K562 (cell line): Measurements from ENCODE around the gene SEZ6L. TPM values are rescaled to one million over a fixed set of nuclear protein-coding genes. Genes with fewer than 3 reads are reported as not detected.

ENCODE experiments used
- ATAC-seq: fragments of 200-7000 bp; cut with Tn5 transposase; 3 replicates; pipeline ENCODE4 v1.9.1; 2020; ENCODE audit warnings: moderate library complexity
- BruUV-seq: library from RNA; stranded (reverse); fragments of 400-500 nt; replicated peaks from 2 replicates; lab custom pipeline; 2021; lab: Mats Ljungman, UMichigan
- CTCF ChIA-PET: fragments of 300-600 bp; formaldehyde crosslinking; extraction: SDS; loops from one replicate; lab custom pipeline; 2021; ENCODE audit warnings: low intra/inter-chr PET ratio; lab: Yijun Ruan, JAX
- POLR2A ChIA-PET: fragments of 300-600, 350-650 bp; sonication (Branson Sonifier 250); formaldehyde crosslinking; extraction: SDS; loops from one replicate; lab custom pipeline; 2021; ENCODE audit warnings: antibody characterized with exemption, inconsistent platforms; lab: Yijun Ruan, JAX
- DNase-seq, 4 experiments: peaks; one replicate each; pipeline versions ENCODE4 v3.0.0 to v3.0.0-alpha.2; 2011 to 2018; ENCODE audit warnings: low spot score in 3 of 4, mixed read lengths in 3 of 4; ENCODE audit errors: extremely low read depth in 1 of 4
- FAIRE-seq: peaks from 2 replicates; lab custom pipeline; 2011; peaks lifted over from hg19 to GRCh38; lab: Jason Lieb, UNC
- H2AFZ ChIP-seq: 2 replicates; pipeline ENCODE4 v1.6.0; 2011; ENCODE audit warnings: low read depth, low read length, control low read depth, inconsistent platforms
- H3K27ac ChIP-seq: fragments of 200-600 bp; 3 replicates; pipeline ENCODE4 v1.8.0; 2011; ENCODE audit warnings: low read depth, mild to moderate bottlenecking, control low read depth, inconsistent platforms, low read length, moderate library complexity, mixed read lengths; ENCODE audit errors: extremely low read depth
- H3K27me3 ChIP-seq, 2 experiments: fragments of 300-600 bp in 1 of 2; 2 replicates in 1 of 2; 3 replicates in 1 of 2; pipeline versions ENCODE4 v1.6.0 to v1.8.0; 2011; ENCODE audit warnings: inconsistent platforms in 2 of 2, low read length in 2 of 2, mild to moderate bottlenecking in 1 of 2, mixed read lengths in 1 of 2, moderate library complexity in 1 of 2; ENCODE audit not compliant: control insufficient read depth in 2 of 2, insufficient read depth in 2 of 2
- H3K36me3 ChIP-seq: fragments of 300-600 bp; 3 replicates; pipeline ENCODE4 v1.8.0; 2011; ENCODE audit warnings: mild to moderate bottlenecking, low read length, inconsistent platforms; ENCODE audit not compliant: control insufficient read depth, insufficient read depth
- H3K4me1 ChIP-seq, 2 experiments: fragments of 200-600 bp in 1 of 2; replicated peaks in 1 of 2; 2 replicates in 1 of 2; 3 replicates in 1 of 2; pipeline versions ENCODE4 v1.5.1 to v1.8.0; 2011; ENCODE audit warnings: inconsistent platforms in 2 of 2, low read length in 2 of 2, mild to moderate bottlenecking in 1 of 2, mixed read lengths in 1 of 2, moderate library complexity in 1 of 2; ENCODE audit not compliant: control insufficient read depth in 2 of 2, insufficient read depth in 2 of 2
- H3K4me2 ChIP-seq: 2 replicates; pipeline ENCODE4 v1.6.1; 2011; ENCODE audit warnings: low read length, control low read depth, inconsistent platforms, mixed read lengths; ENCODE audit not compliant: insufficient read depth
- H3K4me3 ChIP-seq: fragments of 200-600 bp; sonication (generic), shearing (Covaris generic); 2 replicates; pipeline ENCODE4 v1.5.1; 2016; ENCODE audit warnings: control low read depth, inconsistent platforms
- H3K79me2 ChIP-seq: fragments of 200-600 bp; 3 replicates; pipeline ENCODE4 v1.8.0; 2011; ENCODE audit warnings: low read length, inconsistent platforms; ENCODE audit not compliant: control insufficient read depth, insufficient read depth
- H3K9ac ChIP-seq, 2 experiments: 2 replicates each; pipeline versions ENCODE4 v1.6.0 to v1.6.1; 2011; ENCODE audit warnings: low read depth in 2 of 2, low read length in 2 of 2, control low read depth in 1 of 2, inconsistent platforms in 1 of 2, mild to moderate bottlenecking in 1 of 2, mixed read lengths in 1 of 2; ENCODE audit not compliant: insufficient read depth in 1 of 2
- H3K9me1 ChIP-seq: one replicate; pipeline ENCODE4 v1.6.0; 2011; ENCODE audit warnings: inconsistent platforms, mild to moderate bottlenecking, low read length, moderate library complexity; ENCODE audit not compliant: control insufficient read depth, insufficient read depth
- H3K9me3 ChIP-seq: replicated peaks from 2 replicates; pipeline ENCODE4 v1.5.1; 2011; ENCODE audit warnings: low read depth, low read length, inconsistent platforms; ENCODE audit not compliant: control insufficient read depth, insufficient read depth
- H4K20me1 ChIP-seq: replicated peaks from 2 replicates; pipeline ENCODE4 v1.6.1; 2011; ENCODE audit warnings: low read length, inconsistent platforms, mixed read lengths; ENCODE audit not compliant: control insufficient read depth, insufficient read depth
- BCOR ChIP-seq: fragments of 450-650 bp; IDR thresholded peaks from 2 replicates; pipeline ENCODE4 v1.6.1; 2016
- RBM25 ChIP-seq: fragments of 200-400 bp; formaldehyde crosslinking; IDR thresholded peaks from 2 replicates; pipeline ENCODE4 v1.6.1; 2018; ENCODE audit warnings: low read length, low read depth, moderate library complexity; ENCODE audit not compliant: severe bottlenecking
- RCOR1 ChIP-seq, 2 experiments: IDR thresholded peaks; 2 replicates each; pipeline ENCODE4 v1.6.1; 2012; ENCODE audit warnings: low read depth in 2 of 2, low read length in 2 of 2, borderline replicate concordance in 1 of 2, improper control_type of control experiment in 1 of 2
- RFX1 ChIP-seq: fragments of 450-650 bp; IDR thresholded peaks from 2 replicates; pipeline ENCODE4 v1.6.1; 2016; ENCODE audit warnings: mild to moderate bottlenecking, moderate library complexity
- ZBTB8A ChIP-seq: fragments of 450-650 bp; IDR thresholded peaks from 2 replicates; pipeline ENCODE4 v1.6.1; 2018; ENCODE audit warnings: mild to moderate bottlenecking, moderate library complexity; ENCODE audit not compliant: partially characterized antibody
- WGBS: fragments of 100-300 bp; shearing (Covaris generic); methylation state at CpG from one replicate; pipeline ENCODE4 v1.1.6; 2016; ENCODE audit warnings: low coverage, mixed read lengths; ENCODE audit not compliant: insufficient coverage; ENCODE audit errors: missing lambda C conversion rate; 5-methylcytosine and 5-hydroxymethylcytosine counted together
- in situ Hi-C: fragments of 300-500 bp; cut with MboI; formaldehyde crosslinking; loops from 4 replicates; pipeline ENCODE4 v1.15.0; 2018; ENCODE audit warnings: inconsistent platforms, mixed read lengths
- intact Hi-C: fragments of 100-400 bp; cut with micrococcal nuclease; formaldehyde crosslinking; loops from 2 replicates; pipeline ENCODE4 v1.14.2; 2022
- polyA plus RNA-seq, 8 experiments: library from polyadenylated mRNA; depleted of rRNA in 4 of 8; stranded (reverse) in 5 of 8; unstranded in 3 of 8; fragments of >200 nt; fragmentation: Nextera tagmentation in 2 of 8; fragmentation: Illumina TruSeq in 1 of 8; extraction: Ambion mirVana in 2 of 8; extraction: Trizol in 1 of 8; gene quantifications; 2 replicates each; pipeline versions ENCODE4 v1.2.1 to v1.2.3, GENCODE V29; 2011 to 2014; ENCODE audit warnings: inconsistent platforms in 1 of 8, missing spikeins in 1 of 8
- total RNA-seq, 7 experiments: library from RNA; depleted of rRNA in 6 of 7; stranded (reverse); fragments of >200 nt in 6 of 7; fragmentation: Illumina TruSeq in 2 of 7; extraction: Trizol in 2 of 7; gene quantifications; 2 replicates each; pipeline versions ENCODE4 v1.2.1 to v1.2.3, GENCODE V29; 2011 to 2021; ENCODE audit warnings: low replicate concordance in 1 of 7

SEZ6L gene
- total and polyA plus RNA-seq, 9 of the 15 experiments (the other 6 are each of a cell fraction or from before 2014, with no cell fraction given) = not detected

- Histone ChIP-seq H3K4me2 (no peak overlapping the region), H3K9ac (no peak overlapping the region), H3K9me3 (no peaks in the 10 kb centered on the region), H3K79me2 (no peaks in the 10 kb centered on the region), H3K27me3 (peaks cover 0 to 15% of the 10 kb centered on the region in 2 experiments; a peak in 3 of 5 replicates)
- in situ Hi-C loops = no loop called here
- 32% methylated on average over 4 of the region's 4 CpGs for WGBS
- no peak for DNase-seq
- TF ChIP-seq RFX1 (no peak), RCOR1 (IDR thresholded peaks at IDR 0.05; ENCODE audit: borderline replicate concordance in 1 of 2, low read depth in 2 of 2, low read length in 2 of 2) (0 out of 4 replicates have a peak, but pooled peaks of 1 of the 2 experiments have one; percentile 21), ZBTB8A (no peak), BCOR (peak; percentile 55; the same call in 1 of the 2 replicates), RBM25 (peak; percentile 85)
- TF ChIP-seq, all 486 proteins: peak for 3
- intact Hi-C loops = no loop called here
- Histone ChIP-seq H3K36me3 (no peaks in the 10 kb centered on the region), H3K4me1 (no peaks in the 10 kb centered on the region), H2AFZ (no peak overlapping the region), H3K9me1 (no peaks in the 10 kb centered on the region), H4K20me1 (no peaks in the 10 kb centered on the region; the same call in 1 of the 2 replicates), H3K4me3 (no peak overlapping the region), H3K27ac (no peak overlapping the region)
- ChIA-PET CTCF (no interaction called here), POLR2A (no interaction called here)
- FAIRE-seq (no peak), ATAC-seq (no peak)
- no TSS peak for BruUV-seq
Observed at GRCh38 chr22:26372890-26373289, 203.6 kb downstream of the SEZ6L start.
